ENCODE measurements around the gene B4GALT1.

The B4GALT1 gene

GRCh38 chr9:33153666-33154065 lies 13.5 kb downstream of the B4GALT1 start:
- H3K4me1 ChIP-seq (ENCODE audit: control insufficient read depth in 2 of 2, insufficient read depth in 2 of 2, low read length in 2 of 2), result peaks cover 27 to 33% of the 10 kb centered on the region in 2 donors
- peaks cover 0 to 3% of the 10 kb centered on the region in 2 donors for H3K27me3 ChIP-seq (ENCODE audit: control insufficient read depth in 2 of 2, insufficient read depth in 2 of 2, low read length in 2 of 2)
- H3K27ac ChIP-seq (ENCODE audit: low read depth in 2 of 2, low read length in 2 of 2), result no peak overlapping the region
- no peaks in the 10 kb centered on the region for H3K9me3 ChIP-seq (ENCODE audit: control insufficient read depth in 2 of 2, low read length in 2 of 2)
- peaks cover 0 to 2% of the 10 kb centered on the region in 2 donors for H3K36me3 ChIP-seq (ENCODE audit: control insufficient read depth in 2 of 2, insufficient read depth in 2 of 2, low read length in 2 of 2)
- H3K9ac ChIP-seq (ENCODE audit: low read depth in 1 of 2, low read length in 2 of 2), result no peak overlapping the region
- H3K4me3 ChIP-seq (ENCODE audit: low read length in 2 of 2), result no peak overlapping the region

- Histone ChIP-seq H3K4me1 (ENCODE audit: control insufficient read depth in 2 of 2, insufficient read depth in 2 of 2, low read length in 2 of 2) (peaks cover 26 to 29% of the 10 kb centered on the region in 2 donors), H3K4me3 (ENCODE audit: low read length in 2 of 2) (no peak overlapping the region), H3K27ac (ENCODE audit: low read depth in 2 of 2, low read length in 2 of 2) (no peak overlapping the region), H3K36me3 (ENCODE audit: control insufficient read depth in 2 of 2, insufficient read depth in 2 of 2, low read length in 2 of 2) (peaks cover 0 to 2% of the 10 kb centered on the region in 2 donors), H3K27me3 (ENCODE audit: control insufficient read depth in 2 of 2, insufficient read depth in 2 of 2, low read length in 2 of 2) (no peaks in the 10 kb centered on the region), H3K9me3 (ENCODE audit: control insufficient read depth in 2 of 2, low read length in 2 of 2) (no peaks in the 10 kb centered on the region), H3K9ac (ENCODE audit: low read depth in 1 of 2, low read length in 2 of 2) (no peak overlapping the region)
Measured at GRCh38 chr9:33153001-33153400, 14.1 kb downstream of the B4GALT1 start.

- peaks cover 0 to 2% of the 10 kb centered on the region in 2 donors for H3K36me3 ChIP-seq (ENCODE audit: control insufficient read depth in 2 of 2, insufficient read depth in 2 of 2, low read length in 2 of 2)
- H3K9ac ChIP-seq (ENCODE audit: low read depth in 1 of 2, low read length in 2 of 2), result no peak overlapping the region
- H3K27me3 ChIP-seq (ENCODE audit: control insufficient read depth in 2 of 2, insufficient read depth in 2 of 2, low read length in 2 of 2), result no peaks in the 10 kb centered on the region
- H3K27ac ChIP-seq (ENCODE audit: low read depth in 2 of 2, low read length in 2 of 2), result peak overlapping the region; percentile 43 to 59
- peaks cover 27 to 28% of the 10 kb centered on the region in 2 donors for H3K4me1 ChIP-seq (ENCODE audit: control insufficient read depth in 2 of 2, insufficient read depth in 2 of 2, low read length in 2 of 2)
- H3K9me3 ChIP-seq (ENCODE audit: control insufficient read depth in 2 of 2, low read length in 2 of 2), result no peaks in the 10 kb centered on the region
- no peak overlapping the region for H3K4me3 ChIP-seq (ENCODE audit: low read length in 2 of 2)
Measured at GRCh38 chr9:33151601-33152000, 15.5 kb downstream of the B4GALT1 start.

- peak overlapping the region; percentile 43 to 59 for H3K27ac ChIP-seq (ENCODE audit: low read depth in 2 of 2, low read length in 2 of 2)
- H3K36me3 ChIP-seq (ENCODE audit: control insufficient read depth in 2 of 2, insufficient read depth in 2 of 2, low read length in 2 of 2), result peaks cover 0 to 2% of the 10 kb centered on the region in 2 donors
- no peak overlapping the region for H3K4me3 ChIP-seq (ENCODE audit: low read length in 2 of 2)
- H3K4me1 ChIP-seq (ENCODE audit: control insufficient read depth in 2 of 2, insufficient read depth in 2 of 2, low read length in 2 of 2), result peaks cover 27 to 28% of the 10 kb centered on the region in 2 donors
- no peaks in the 10 kb centered on the region for H3K9me3 ChIP-seq (ENCODE audit: control insufficient read depth in 2 of 2, low read length in 2 of 2)
- no peak overlapping the region for H3K9ac ChIP-seq (ENCODE audit: low read depth in 1 of 2, low read length in 2 of 2)
- no peaks in the 10 kb centered on the region for H3K27me3 ChIP-seq (ENCODE audit: control insufficient read depth in 2 of 2, insufficient read depth in 2 of 2, low read length in 2 of 2)
Measured at GRCh38 chr9:33151007-33151557, 16.1 kb downstream of the B4GALT1 start.

DNA sequence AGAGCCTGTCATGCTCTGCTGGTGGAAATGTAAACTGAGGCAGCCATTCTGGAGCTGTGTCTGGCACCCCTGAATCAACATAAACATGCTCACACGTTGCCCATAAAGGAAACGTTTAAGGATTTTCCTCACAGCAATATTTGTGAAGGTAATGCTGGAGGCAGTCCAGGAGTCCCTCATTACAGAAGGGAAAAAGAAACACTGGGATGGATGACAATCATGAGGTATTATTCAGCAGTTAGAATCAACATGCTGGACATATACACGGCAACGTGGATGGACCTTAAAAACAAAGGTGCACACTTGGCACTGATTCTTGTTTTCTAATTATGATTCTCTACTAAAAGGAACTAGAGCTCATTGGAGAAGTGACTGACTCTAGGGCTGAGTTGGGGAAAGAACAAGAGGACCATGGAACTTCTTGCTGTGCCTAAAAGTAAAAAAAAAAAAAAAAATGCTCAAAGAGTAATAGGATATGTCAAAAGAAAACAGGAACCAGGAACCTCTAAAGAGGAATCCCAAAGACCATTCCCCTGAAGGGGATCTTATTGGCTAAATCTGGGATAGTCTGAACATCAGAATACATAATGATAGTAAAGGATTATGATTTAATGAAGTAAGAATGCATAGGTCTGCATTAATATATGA lies 18.6 kb downstream of the B4GALT1 start:
- H3K4me3 ChIP-seq (ENCODE audit: low read length in 2 of 2), result no peak overlapping the region
- H3K36me3 ChIP-seq (ENCODE audit: control insufficient read depth in 2 of 2, insufficient read depth in 2 of 2, low read length in 2 of 2), result peaks cover 0 to 4% of the 10 kb centered on the region in 2 donors
- H3K9me3 ChIP-seq (ENCODE audit: control insufficient read depth in 2 of 2, low read length in 2 of 2), result no peaks in the 10 kb centered on the region
- H3K27ac ChIP-seq (ENCODE audit: low read depth in 2 of 2, low read length in 2 of 2), result no peak overlapping the region
- H3K4me1 ChIP-seq (ENCODE audit: control insufficient read depth in 2 of 2, insufficient read depth in 2 of 2, low read length in 2 of 2), result peaks cover 20 to 32% of the 10 kb centered on the region in 2 donors
- no peak overlapping the region for H3K9ac ChIP-seq (ENCODE audit: low read depth in 1 of 2, low read length in 2 of 2)
- no peaks in the 10 kb centered on the region for H3K27me3 ChIP-seq (ENCODE audit: control insufficient read depth in 2 of 2, insufficient read depth in 2 of 2, low read length in 2 of 2)

GRCh38 chr9:33147416-33148169 lies 19.5 kb downstream of the B4GALT1 start:
- peaks cover 0 to 4% of the 10 kb centered on the region in 2 donors for H3K36me3 ChIP-seq (ENCODE audit: control insufficient read depth in 2 of 2, insufficient read depth in 2 of 2, low read length in 2 of 2)
- H3K9me3 ChIP-seq (ENCODE audit: control insufficient read depth in 2 of 2, low read length in 2 of 2), result no peaks in the 10 kb centered on the region
- H3K4me1 ChIP-seq (ENCODE audit: control insufficient read depth in 2 of 2, insufficient read depth in 2 of 2, low read length in 2 of 2), result peaks cover 22 to 37% of the 10 kb centered on the region in 2 donors
- no peak overlapping the region for H3K27ac ChIP-seq (ENCODE audit: low read depth in 2 of 2, low read length in 2 of 2)
- H3K9ac ChIP-seq (ENCODE audit: low read depth in 1 of 2, low read length in 2 of 2), result no peak overlapping the region
- no peaks in the 10 kb centered on the region for H3K27me3 ChIP-seq (ENCODE audit: control insufficient read depth in 2 of 2, insufficient read depth in 2 of 2, low read length in 2 of 2)
- H3K4me3 ChIP-seq (ENCODE audit: low read length in 2 of 2), result no peak overlapping the region

DNA sequence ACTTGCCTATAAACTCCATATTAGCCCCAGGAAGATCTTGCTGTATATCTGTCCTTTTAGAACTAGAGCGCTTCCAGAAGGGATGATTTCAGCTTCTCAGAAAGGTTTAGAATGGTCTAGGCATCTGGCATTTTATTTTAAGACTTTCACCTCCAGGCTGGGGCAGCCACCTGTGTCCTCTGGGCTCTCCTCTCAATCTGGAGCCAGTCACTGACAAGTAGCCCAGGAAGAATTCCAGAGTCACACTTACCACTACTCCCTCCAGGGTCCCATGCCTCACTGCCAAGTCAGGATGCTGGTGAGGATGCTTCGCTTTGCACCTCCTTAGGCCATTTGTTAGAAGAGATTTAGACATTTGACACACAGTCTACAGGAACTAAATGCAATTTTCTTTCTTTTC lies 20.8 kb downstream of the B4GALT1 start:
- no peak overlapping the region for H3K9ac ChIP-seq (ENCODE audit: low read depth in 1 of 2, low read length in 2 of 2)
- H3K27ac ChIP-seq (ENCODE audit: low read depth in 2 of 2, low read length in 2 of 2), result no peak overlapping the region
- peaks cover 16 to 30% of the 10 kb centered on the region in 2 donors for H3K4me1 ChIP-seq (ENCODE audit: control insufficient read depth in 2 of 2, insufficient read depth in 2 of 2, low read length in 2 of 2)

DNA sequence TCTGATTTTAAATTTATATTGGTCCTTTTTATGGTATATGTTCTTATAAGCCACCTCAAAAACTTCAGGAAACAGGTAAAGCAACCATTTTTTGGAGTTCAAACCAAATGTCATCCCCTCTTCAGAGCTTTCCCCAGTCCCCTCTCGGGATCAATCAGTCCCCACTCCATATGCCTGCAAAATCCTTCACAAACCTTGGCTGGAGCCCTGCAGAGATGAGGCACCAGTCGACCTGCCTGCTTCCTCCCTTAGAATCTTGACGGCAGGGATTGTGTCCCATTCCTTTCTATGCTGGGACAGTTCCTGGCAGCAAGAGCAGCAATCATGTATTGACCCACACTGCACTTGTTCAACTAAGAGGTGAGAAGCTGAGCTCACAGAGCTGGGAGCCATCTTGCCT lies 22.6 kb downstream of the B4GALT1 start:
- no peak overlapping the region for H3K4me3 ChIP-seq (ENCODE audit: low read length in 2 of 2)
- H3K9ac ChIP-seq (ENCODE audit: low read depth in 1 of 2, low read length in 2 of 2), result no peak overlapping the region
- H3K27ac ChIP-seq (ENCODE audit: low read depth in 2 of 2, low read length in 2 of 2), result no peak overlapping the region
- no peaks in the 10 kb centered on the region for H3K27me3 ChIP-seq (ENCODE audit: control insufficient read depth in 2 of 2, insufficient read depth in 2 of 2, low read length in 2 of 2)
- no peaks in the 10 kb centered on the region for H3K9me3 ChIP-seq (ENCODE audit: control insufficient read depth in 2 of 2, low read length in 2 of 2)
- peaks cover 0 to 4% of the 10 kb centered on the region in 2 donors for H3K36me3 ChIP-seq (ENCODE audit: control insufficient read depth in 2 of 2, insufficient read depth in 2 of 2, low read length in 2 of 2)
- peaks cover 11 to 36% of the 10 kb centered on the region in 2 donors for H3K4me1 ChIP-seq (ENCODE audit: control insufficient read depth in 2 of 2, insufficient read depth in 2 of 2, low read length in 2 of 2)

More for the DNA sequence above, 20.8 kb downstream of the B4GALT1 start:
- Histone ChIP-seq H3K9me3 (ENCODE audit: control insufficient read depth in 2 of 2, low read length in 2 of 2) (no peaks in the 10 kb centered on the region), H3K27me3 (ENCODE audit: control insufficient read depth in 2 of 2, insufficient read depth in 2 of 2, low read length in 2 of 2) (no peaks in the 10 kb centered on the region), H3K4me3 (ENCODE audit: low read length in 2 of 2) (no peak overlapping the region), H3K36me3 (ENCODE audit: control insufficient read depth in 2 of 2, insufficient read depth in 2 of 2, low read length in 2 of 2) (peaks cover 0 to 4% of the 10 kb centered on the region in 2 donors)

DNA sequence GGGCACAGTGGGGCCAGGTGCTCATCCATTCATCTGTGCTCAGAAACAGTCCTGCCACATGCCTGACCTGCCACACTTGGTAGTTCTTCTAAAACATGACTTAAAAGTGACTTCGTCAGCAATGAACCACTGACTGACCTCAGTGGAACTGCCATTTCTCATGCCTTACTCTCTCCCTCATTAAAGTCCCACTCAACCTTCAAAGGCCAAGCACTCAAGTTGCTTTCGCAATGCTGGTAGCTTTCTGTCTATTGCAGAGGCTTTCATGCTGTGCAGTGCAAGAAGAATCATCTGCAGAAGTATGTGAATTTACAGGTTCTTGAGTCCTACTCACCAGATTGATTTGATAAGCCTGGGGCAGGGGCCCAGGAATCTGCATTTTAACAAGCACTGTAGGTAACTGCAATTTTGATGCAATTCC lies 23.9 kb downstream of the B4GALT1 start:
- Histone ChIP-seq H3K27me3 (ENCODE audit: control insufficient read depth in 2 of 2, insufficient read depth in 2 of 2, low read length in 2 of 2) (no peaks in the 10 kb centered on the region), H3K9me3 (ENCODE audit: control insufficient read depth in 2 of 2, low read length in 2 of 2) (no peaks in the 10 kb centered on the region), H3K36me3 (ENCODE audit: control insufficient read depth in 2 of 2, insufficient read depth in 2 of 2, low read length in 2 of 2) (peaks cover 0 to 4% of the 10 kb centered on the region in 2 donors), H3K4me3 (ENCODE audit: low read length in 2 of 2) (no peak overlapping the region), H3K9ac (ENCODE audit: low read depth in 1 of 2, low read length in 2 of 2) (no peak overlapping the region), H3K27ac (ENCODE audit: low read depth in 2 of 2, low read length in 2 of 2) (no peak overlapping the region), H3K4me1 (ENCODE audit: control insufficient read depth in 2 of 2, insufficient read depth in 2 of 2, low read length in 2 of 2) (peaks cover 17 to 32% of the 10 kb centered on the region in 2 donors)

GRCh38 chr9:33142535-33142934 lies 24.6 kb downstream of the B4GALT1 start:
- peaks cover 0 to 4% of the 10 kb centered on the region in 2 donors for H3K36me3 ChIP-seq (ENCODE audit: control insufficient read depth in 2 of 2, insufficient read depth in 2 of 2, low read length in 2 of 2)
- H3K9me3 ChIP-seq (ENCODE audit: control insufficient read depth in 2 of 2, low read length in 2 of 2), result no peaks in the 10 kb centered on the region
- H3K27ac ChIP-seq (ENCODE audit: low read depth in 2 of 2, low read length in 2 of 2), result no peak overlapping the region
- H3K4me3 ChIP-seq (ENCODE audit: low read length in 2 of 2), result no peak overlapping the region
- H3K27me3 ChIP-seq (ENCODE audit: control insufficient read depth in 2 of 2, insufficient read depth in 2 of 2, low read length in 2 of 2), result no peaks in the 10 kb centered on the region
- H3K9ac ChIP-seq (ENCODE audit: low read depth in 1 of 2, low read length in 2 of 2), result no peak overlapping the region
- H3K4me1 ChIP-seq (ENCODE audit: control insufficient read depth in 2 of 2, insufficient read depth in 2 of 2, low read length in 2 of 2), result peaks cover 12 to 25% of the 10 kb centered on the region in 2 donors
